SH-SY5Y (cell line): ENCODE results near the gene RAPGEF2.

Experiments
- GATA2 ChIP-seq: IDR thresholded peaks from 2 replicates; pipeline ENCODE4 v1.6.1; 2011; ENCODE audit warnings: mild to moderate bottlenecking, low read depth, low read length
- GATA3 ChIP-seq: IDR thresholded peaks from 2 replicates; pipeline ENCODE4 v1.6.1; 2011; ENCODE audit warnings: low read depth, mild to moderate bottlenecking, low read length, moderate library complexity

DNA sequence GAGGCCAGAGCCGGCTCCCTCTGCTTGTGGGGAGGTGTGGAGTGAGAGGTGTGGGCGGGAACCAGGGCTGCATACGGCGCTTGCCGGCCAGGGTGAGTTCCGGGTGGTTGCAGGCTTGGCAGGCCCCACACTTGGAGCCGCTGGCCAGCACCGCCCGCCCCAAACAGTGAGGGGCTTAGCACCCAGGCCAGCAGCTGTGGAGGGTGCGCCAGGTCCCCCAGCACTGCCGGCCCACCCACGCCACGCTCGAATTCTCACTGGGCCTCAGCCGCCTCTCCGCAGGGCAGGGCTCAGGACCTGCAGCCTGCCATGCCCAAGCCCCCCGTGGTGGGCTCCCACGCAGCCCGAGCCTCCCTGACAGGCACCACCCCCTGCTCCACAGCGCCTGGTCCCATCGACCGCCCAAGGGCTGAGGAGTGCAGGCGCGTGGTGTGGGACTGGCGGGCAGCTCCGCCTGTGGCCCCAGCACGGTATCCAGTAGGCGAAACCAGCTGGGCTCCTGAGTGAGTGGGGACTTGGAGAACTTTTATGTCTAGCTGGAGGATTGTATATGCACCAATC, 275.3 kb downstream of the RAPGEF2 start:
- TF ChIP-seq GATA2, result no peak
- TF ChIP-seq GATA3, result no peak
